Body of pancreas (tissue), 4 donors: Measurements from ENCODE around the gene PVALB.

ENCODE experiments used
- POLR2A ChIP-seq, 3 donors: fragments of 450-650 bp; IDR thresholded peaks; one replicate each; pipeline ENCODE4 v1.6.1; 2016; ENCODE audit warnings: antibody characterized with exemption in 3 of 3, mild to moderate bottlenecking in 2 of 3
- TF ChIP-seq, protein P1 (sequence below), 7 experiments: fragments of 450-650 bp in 4 of 7; fragments of 200-600 bp in 3 of 7; sonication (generic) in 3 of 7; IDR thresholded peaks; one replicate each; pipeline ENCODE4 v1.5.1; 2016 to 2019; ENCODE audit warnings: antibody characterized with exemption in 7 of 7

DNA sequence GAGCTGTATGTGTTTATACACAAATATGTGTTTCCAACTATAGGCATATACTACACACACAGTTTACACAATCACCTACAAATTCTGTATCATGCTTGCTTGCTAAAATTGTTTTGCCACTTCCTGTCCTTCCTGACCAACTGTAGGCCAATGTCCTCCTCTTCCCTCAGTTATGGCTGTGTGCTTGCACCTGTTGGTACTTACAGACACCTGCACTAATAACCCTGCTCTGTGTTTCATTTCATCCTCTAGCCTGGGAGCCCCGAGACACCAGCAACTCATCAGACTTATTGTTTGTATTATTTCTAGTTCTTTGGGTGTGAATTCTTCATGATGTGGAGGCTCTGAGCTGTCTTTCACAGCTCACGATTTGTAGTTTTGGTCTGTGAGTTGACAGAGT, 42.1 kb upstream of the PVALB start:
- TF ChIP-seq POLR2A (IDR thresholded peaks at IDR 0.05) = no peak
- TF ChIP-seq, protein P1, sequence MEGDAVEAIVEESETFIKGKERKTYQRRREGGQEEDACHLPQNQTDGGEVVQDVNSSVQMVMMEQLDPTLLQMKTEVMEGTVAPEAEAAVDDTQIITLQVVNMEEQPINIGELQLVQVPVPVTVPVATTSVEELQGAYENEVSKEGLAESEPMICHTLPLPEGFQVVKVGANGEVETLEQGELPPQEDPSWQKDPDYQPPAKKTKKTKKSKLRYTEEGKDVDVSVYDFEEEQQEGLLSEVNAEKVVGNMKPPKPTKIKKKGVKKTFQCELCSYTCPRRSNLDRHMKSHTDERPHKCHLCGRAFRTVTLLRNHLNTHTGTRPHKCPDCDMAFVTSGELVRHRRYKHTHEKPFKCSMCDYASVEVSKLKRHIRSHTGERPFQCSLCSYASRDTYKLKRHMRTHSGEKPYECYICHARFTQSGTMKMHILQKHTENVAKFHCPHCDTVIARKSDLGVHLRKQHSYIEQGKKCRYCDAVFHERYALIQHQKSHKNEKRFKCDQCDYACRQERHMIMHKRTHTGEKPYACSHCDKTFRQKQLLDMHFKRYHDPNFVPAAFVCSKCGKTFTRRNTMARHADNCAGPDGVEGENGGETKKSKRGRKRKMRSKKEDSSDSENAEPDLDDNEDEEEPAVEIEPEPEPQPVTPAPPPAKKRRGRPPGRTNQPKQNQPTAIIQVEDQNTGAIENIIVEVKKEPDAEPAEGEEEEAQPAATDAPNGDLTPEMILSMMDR (IDR thresholded peaks at IDR 0.05) = no peak
